Measurements from ENCODE around the gene CDC45.
A peak's percentile ranks its signal among the peaks of the same experiment; 100 is the strongest.

CDC45 gene

GRCh38 chr22:19446603-19447329 is 33.0 kb upstream of the CDC45 start:
- no peak for DNase-seq (ENCODE audit: extremely low read depth, low read depth)

DNA sequence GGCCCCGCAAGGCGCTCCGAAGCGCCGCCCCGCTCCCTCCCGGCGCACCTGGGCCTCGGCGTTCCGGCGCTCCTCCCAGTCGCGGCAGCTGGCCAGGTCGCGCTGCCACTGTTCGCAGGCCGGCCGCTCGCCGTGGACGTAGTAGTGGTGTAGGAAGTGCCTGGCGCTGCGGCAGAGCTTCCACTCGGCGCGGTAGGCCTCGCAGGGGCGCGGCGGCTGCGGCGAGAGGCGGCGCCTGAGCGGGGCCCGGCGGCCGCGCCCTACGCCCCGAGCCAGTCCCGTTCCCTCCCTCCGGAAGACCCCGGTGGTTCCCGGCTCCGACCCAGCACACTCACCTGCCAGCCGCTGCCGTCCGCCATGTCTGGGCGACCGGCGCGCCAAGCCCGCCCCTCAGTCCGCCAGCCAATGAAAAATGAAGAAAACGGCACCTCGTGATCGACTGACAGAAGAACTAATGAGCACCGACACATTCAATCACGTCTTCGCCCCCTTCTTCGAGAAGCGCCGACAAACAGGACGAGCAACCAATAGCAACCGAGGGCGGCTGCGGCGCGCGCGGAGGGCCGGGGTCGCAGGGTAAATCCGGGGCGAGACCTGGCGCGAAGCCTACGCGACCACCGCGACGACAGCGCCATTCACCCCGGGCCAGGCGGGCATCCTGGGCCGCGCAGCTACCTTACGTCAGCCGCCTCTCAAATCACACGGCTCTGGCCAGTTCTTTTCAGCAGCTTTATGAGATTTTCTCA is 32.2 kb upstream of the CDC45 start, which contains the start of gene C22orf39:
C22orf39 (minus strand) TSS at position 382 of the 746 bp plus-strand sequence; CDS start at position 359, 23 bp downstream.
- peak; percentile 64 for DNase-seq (ENCODE audit: extremely low read depth, low read depth)
- TF ChIP-seq, protein P1, sequence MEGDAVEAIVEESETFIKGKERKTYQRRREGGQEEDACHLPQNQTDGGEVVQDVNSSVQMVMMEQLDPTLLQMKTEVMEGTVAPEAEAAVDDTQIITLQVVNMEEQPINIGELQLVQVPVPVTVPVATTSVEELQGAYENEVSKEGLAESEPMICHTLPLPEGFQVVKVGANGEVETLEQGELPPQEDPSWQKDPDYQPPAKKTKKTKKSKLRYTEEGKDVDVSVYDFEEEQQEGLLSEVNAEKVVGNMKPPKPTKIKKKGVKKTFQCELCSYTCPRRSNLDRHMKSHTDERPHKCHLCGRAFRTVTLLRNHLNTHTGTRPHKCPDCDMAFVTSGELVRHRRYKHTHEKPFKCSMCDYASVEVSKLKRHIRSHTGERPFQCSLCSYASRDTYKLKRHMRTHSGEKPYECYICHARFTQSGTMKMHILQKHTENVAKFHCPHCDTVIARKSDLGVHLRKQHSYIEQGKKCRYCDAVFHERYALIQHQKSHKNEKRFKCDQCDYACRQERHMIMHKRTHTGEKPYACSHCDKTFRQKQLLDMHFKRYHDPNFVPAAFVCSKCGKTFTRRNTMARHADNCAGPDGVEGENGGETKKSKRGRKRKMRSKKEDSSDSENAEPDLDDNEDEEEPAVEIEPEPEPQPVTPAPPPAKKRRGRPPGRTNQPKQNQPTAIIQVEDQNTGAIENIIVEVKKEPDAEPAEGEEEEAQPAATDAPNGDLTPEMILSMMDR (IDR thresholded peaks at IDR 0.05; ENCODE audit: low read depth, low read length): no peak

More at GRCh38 chr22:19446603-19447329, 33.0 kb upstream of the CDC45 start:
- TF ChIP-seq, protein P1 (IDR thresholded peaks at IDR 0.05; ENCODE audit: low read depth, low read length): no peak

GRCh38 chr22:19448076-19448607 is 31.6 kb upstream of the CDC45 start:
- DNase-seq (ENCODE audit: extremely low read depth, low read depth): no peak
- TF ChIP-seq, protein P1 (IDR thresholded peaks at IDR 0.05; ENCODE audit: low read depth, low read length): no peak

DNA sequence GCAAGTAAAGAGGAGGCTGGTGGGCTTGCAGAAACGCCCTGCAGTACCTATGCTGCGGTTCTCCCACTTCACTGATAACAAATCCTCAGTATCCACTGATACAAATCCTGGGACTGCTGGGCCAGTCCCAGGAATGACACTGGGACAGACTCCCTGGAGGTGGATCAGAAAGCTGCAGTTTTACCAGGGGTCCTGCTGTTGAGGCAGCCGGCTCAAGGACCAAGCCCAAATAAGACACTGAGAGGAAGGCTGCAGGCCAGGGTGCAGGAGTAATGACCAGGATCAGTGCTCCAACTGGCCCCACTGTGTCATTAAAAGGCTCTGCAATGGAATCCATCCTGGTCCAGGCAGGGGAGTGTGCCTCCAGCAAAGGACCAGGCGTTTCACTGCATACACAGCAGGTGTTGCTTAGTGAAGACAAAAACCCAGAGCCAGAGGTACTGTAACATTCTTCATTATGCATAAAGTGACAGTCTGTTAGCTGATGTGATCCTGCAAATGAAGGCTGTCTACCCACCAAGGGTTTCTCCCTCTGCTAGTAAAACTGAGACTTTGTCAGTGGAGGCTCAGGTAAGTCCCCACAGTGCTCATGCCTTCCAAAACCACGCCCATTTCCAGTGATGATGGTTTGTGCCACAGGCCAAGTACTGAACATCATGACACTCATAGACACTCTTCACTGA is 30.8 kb upstream of the CDC45 start:
- TF ChIP-seq, protein P1 (IDR thresholded peaks at IDR 0.05; ENCODE audit: low read depth, low read length): no peak

GRCh38 chr22:19449422-19449767 is 30.3 kb upstream of the CDC45 start:
- no peak for DNase-seq (ENCODE audit: extremely low read depth, low read depth)

More for the DNA sequence above, 30.8 kb upstream of the CDC45 start:
- DNase-seq (ENCODE audit: extremely low read depth, low read depth): no peak

GRCh38 chr22:19450363-19451175 is 29.2 kb upstream of the CDC45 start:
- TF ChIP-seq, protein P1 (IDR thresholded peaks at IDR 0.05; ENCODE audit: low read depth, low read length): no peak
- no peak for DNase-seq (ENCODE audit: extremely low read depth, low read depth)

More at GRCh38 chr22:19449422-19449767, 30.3 kb upstream of the CDC45 start:
- TF ChIP-seq, protein P1 (IDR thresholded peaks at IDR 0.05; ENCODE audit: low read depth, low read length): no peak

Measured in AG09319 (cell line).